ENCODE data around the gene DALRD3. TPM values are rescaled to one million over a fixed set of nuclear protein-coding genes. Genes with fewer than 3 reads are reported as not detected.

DALRD3 gene
- total RNA-seq, 1 experiment from 2014 or later: 29.7 TPM

DNA sequence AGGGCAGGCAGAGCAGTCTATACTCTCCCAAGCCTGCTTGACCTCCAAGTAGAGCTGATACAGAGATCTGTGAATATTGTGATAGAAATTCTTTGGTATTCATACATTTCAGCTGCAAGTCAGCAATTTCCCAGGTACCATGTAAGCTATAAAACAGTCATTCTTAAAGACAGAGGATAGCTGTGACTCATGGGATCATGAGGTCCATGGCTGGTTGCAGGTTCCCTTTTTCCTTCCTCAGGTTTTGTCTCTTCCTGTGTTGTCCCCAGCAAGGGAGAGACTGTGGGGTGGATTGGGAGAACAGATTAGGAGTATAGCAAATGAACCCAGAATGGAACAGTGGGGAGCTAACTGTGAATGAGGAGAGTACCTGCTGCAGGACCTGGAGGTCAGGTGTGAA, 33.7 kb downstream of the DALRD3 start:
- DNase-seq (ENCODE audit: extremely low read depth, low read depth): no peak

DNA sequence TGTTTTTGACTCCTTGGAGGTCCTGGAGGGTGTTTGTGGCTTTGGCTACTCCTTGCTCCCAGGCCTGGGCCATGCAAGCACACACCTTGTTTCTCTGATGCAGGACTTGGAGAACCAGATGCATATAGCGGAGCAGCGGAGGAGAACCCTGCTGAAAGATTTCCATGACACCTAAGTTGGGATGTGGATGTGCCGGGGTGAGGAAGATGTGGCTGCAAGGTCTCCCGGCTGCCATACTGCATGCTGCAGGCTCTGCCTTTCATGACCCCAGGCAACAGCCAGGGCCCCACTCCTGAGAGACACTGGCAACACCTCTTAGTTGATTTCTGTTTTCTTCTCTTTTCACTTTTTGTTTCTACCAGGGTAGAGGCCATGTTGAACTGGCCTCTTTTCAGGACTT, 35.3 kb downstream of the DALRD3 start:
- DNase-seq (ENCODE audit: extremely low read depth, low read depth): no peak

DNA sequence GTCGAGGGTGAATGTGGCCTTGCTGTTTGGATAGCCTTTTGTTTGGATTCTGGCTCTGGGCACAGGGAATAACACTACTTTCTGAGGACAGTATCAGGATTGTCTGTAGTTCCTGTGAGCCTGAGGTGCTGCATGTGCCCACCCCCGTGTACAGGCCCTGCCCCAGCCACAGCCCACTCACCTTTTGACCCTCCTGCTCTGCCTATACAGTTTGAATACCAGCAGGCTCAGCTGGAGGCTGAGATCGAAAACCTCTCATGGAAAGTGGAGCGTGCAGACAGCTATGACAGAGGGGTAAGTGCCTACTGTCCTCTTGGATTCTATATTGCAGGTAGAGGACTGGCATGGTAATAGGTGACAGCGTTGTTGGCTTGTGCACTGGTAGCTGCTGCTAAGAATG, 35.7 kb downstream of the DALRD3 start:
- DNase-seq (ENCODE audit: extremely low read depth, low read depth): no peak

DNA sequence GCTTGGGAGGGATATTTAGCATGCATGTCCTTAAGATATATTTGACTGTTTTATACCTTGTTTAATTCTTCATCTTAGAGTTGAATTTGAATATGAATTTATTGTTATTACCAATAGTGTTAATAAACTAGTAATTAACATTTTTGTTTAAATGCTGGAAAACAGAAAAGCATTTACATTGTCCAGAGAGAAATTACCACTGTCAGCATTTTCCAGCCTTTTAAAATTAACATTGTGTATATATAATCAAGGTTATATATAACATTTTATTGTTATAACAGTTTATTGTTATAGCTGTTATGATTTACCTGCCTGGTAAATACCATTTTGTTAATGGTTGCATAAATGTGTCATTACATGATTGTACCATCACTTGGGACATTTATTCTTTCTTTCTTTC, 36.4 kb downstream of the DALRD3 start:
- no peak for DNase-seq (ENCODE audit: extremely low read depth, low read depth)

DNA sequence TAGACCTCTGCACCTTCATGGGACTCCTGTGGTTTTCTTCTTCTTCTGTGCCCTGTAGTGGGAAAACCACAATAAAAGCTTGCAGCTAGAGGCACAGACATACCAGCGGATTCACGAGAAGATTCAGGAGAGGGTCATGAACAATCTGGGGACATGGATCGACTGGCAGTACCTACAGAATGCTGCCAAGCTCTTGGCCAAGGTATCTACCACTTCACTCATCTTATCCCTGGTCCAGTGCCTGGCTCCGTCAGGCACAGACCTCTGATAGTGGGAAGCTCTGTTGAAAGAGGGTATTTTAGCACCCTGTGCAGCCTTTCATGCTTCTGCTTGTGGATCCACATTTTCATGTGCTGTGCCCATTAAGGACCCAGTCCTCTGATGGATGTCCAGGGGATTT, 38.1 kb downstream of the DALRD3 start:
- DNase-seq (ENCODE audit: extremely low read depth, low read depth): no peak

DNA sequence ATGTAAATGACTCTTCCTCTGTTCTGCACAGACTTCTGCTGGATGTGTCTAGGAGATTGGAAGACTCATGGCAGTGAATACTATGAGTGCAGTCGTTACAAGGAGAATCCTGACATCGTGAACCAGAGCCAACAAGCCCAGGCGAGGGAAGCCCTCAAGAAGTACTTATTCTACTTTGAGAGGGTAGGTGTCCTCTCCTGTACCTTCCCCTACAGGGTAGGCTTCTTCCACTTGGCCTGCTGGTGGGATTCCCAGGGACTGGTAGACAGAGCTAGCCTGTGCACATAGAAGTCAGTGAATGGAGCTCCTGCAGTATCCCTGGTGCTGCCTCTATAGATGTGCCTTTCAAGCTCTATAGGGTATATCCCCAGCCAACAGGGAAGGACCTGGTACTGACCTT, 38.9 kb downstream of the DALRD3 start:
- DNase-seq (ENCODE audit: extremely low read depth, low read depth): no peak

DNA sequence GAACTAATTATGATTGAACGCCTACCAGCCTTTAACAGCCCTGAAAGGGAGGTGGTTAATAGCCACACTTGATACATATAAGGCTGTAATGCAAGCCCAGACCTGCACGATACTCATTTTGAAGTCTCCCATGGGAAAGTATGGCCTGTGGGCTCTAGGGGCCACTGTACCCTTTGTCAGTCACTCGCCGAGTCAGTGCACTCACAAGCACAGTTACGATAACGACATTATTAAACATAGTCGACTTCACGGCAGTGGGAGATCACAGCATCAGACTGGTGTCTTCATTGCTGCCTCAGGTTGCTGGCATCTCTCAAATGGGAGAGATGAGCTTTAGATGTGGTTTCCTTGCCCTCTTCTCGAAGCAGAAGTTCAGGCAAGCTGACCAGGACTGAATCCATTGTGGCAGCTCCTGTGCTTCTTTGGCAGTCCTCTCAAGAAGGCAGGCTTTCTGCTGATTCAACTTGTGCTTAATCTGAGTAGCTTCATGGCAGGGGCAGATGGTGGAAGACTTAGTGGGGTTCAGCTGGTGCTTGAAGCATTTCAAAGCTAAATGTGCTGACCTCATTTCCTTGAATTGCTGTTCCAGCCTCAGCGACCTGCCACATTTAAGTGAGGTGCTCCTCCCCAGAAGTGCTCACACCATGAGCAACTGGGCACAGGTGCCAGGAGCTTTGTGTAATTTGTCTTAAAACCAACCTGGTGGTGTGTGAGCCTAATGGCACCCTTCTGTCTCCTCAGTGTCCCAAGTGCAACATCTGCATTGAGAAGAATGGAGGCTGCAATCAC, 44.1 kb downstream of the DALRD3 start:
- no peak for DNase-seq (ENCODE audit: extremely low read depth, low read depth)

DNA sequence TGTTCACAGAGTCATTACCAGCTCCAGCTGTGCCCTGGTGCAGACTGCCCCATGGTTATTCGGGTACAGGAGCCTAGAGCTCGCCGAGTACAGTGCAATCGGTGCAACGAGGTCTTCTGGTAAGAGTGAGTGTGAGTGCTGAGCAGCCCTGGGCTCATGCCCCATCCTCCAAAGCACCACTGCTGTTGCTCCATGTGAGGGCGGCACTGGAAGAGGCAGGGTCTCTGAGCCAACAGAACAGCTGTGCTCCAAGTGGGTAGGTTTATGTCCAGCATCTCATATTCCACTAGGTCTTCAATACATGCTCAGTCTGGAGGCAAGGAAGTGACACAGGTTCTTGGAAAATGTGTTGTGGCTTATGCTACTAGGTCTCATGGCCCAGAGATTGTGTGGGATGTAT, 47.8 kb downstream of the DALRD3 start:
- DNase-seq (ENCODE audit: extremely low read depth, low read depth): no peak

DNA sequence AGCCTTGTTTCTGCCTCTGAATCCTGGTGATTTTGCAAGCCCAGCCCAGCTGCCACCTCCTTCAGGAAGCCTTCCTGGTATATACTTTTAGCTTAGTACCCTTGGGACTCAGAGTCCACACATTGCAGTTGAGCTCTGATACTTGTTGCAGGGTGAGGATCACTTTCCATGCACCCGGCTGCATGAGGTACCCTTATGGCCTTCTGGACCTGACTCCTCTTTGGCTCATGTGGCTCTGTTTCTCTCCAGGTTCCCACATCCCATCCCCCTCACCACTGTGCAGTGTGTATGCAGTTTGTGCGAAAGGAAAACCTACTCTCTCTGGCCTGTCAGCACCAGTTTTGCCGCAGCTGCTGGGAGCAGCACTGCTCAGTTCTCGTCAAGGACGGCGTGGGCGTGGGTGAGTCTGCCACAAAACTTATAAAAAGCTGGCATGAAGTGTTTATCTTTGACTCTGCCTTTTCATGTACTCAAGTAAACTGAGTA, 51.5 kb downstream of the DALRD3 start:
- DNase-seq (ENCODE audit: extremely low read depth, low read depth): no peak

DNA sequence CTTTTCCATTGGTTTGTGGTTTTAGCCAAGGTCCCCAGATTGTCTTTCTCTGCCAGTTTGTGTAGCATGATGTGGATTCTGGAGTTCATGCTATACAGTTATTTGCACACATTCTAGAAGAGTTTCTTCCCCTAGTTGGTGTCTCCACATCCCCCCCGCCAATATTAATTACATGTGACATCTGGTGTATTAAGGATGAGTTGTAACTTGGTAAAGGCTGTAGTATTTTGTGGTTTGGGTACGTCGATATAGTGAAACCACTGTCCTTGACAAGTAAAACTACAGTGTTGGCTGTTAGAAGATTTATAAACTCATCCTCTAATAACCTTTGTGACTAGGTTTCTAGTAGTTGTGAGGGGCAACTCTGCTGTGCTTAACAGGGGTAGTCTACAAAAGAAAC, 52.0 kb downstream of the DALRD3 start:
- no peak for DNase-seq (ENCODE audit: extremely low read depth, low read depth)

Small RNAs within 50 kb of the gene (small RNA-seq; reads per million reads assigned to genes)
- gene MIR191 (388 to 4,674 reads per million in 2 experiments), gene MIR425 (5.4 to 105 reads per million in 2 experiments)

Other genes starting within 250 kb of the DALRD3 start
- gene PRKAR2A, start 170.7 kb downstream of the DALRD3 start, total RNA-seq (2014; rRNA removed; shearing (Covaris generic)): 20.5 and 23.1 TPM in 2 replicates
- 9.4 and 11.6 TPM in 2 replicates for gene SLC25A20, start 119.7 kb downstream of the DALRD3 start, total RNA-seq (2014; rRNA removed; shearing (Covaris generic))
- 88.3 and 99.3 TPM in 2 replicates for gene ARIH2, start 99.7 kb downstream of the DALRD3 start, total RNA-seq (2014; rRNA removed; shearing (Covaris generic))
- gene P4HTM, start 28.3 kb downstream of the DALRD3 start, total RNA-seq (2014; rRNA removed; shearing (Covaris generic)): 43.0 and 45.8 TPM in 2 replicates
- gene WDR6, start 11.2 kb downstream of the DALRD3 start, total RNA-seq (2014; rRNA removed; shearing (Covaris generic)): 27.8 and 28.2 TPM in 2 replicates
- gene NDUFAF3, start 3.5 kb upstream of the DALRD3 start, total RNA-seq (2014; rRNA removed; shearing (Covaris generic)): 81.5 and 103 TPM in 2 replicates
- 496 and 547 TPM in 2 replicates for gene IMPDH2, start 10.8 kb upstream of the DALRD3 start, total RNA-seq (2014; rRNA removed; shearing (Covaris generic))
- gene QRICH1, start 75.5 kb upstream of the DALRD3 start, total RNA-seq (2014; rRNA removed; shearing (Covaris generic)): 49.4 and 63.7 TPM in 2 replicates
- 143 and 164 TPM in 2 replicates for gene QARS1, start 86.2 kb upstream of the DALRD3 start, total RNA-seq (2014; rRNA removed; shearing (Covaris generic))
- 26.6 and 33.5 TPM in 2 replicates for gene USP19, start 102.2 kb upstream of the DALRD3 start, total RNA-seq (2014; rRNA removed; shearing (Covaris generic))
- 174 and 177 TPM in 2 replicates for gene LAMB2, start 114.5 kb upstream of the DALRD3 start, total RNA-seq (2014; rRNA removed; shearing (Covaris generic))
- 9.8 and 10.4 TPM in 2 replicates for gene CCDC71, start 147.8 kb upstream of the DALRD3 start, total RNA-seq (2014; rRNA removed; shearing (Covaris generic))
- gene KLHDC8B, start 153.0 kb upstream of the DALRD3 start, total RNA-seq (2014; rRNA removed; shearing (Covaris generic)): 1.8 and 2.4 TPM in 2 replicates

Measured in NCI-H460 (cell line).